HEK293 (cell line): ENCODE measurements around the gene PRPH.

Experiments used
- CTCF ChIP-seq: fragments of 450-650 bp; formaldehyde crosslinking; IDR thresholded peaks from 2 replicates; pipeline ENCODE4 v1.5.1; 2016; ENCODE audit warnings: missing biosample characterization, missing genetic modification characterization
- MYNN ChIP-seq: fragments of 450-650 bp; formaldehyde crosslinking; IDR thresholded peaks from 2 replicates; pipeline ENCODE4 v1.5.1; 2016; ENCODE audit warnings: missing biosample characterization, missing genetic modification characterization, borderline replicate concordance
- YY1 ChIP-seq: fragments of 450-650 bp; formaldehyde crosslinking; IDR thresholded peaks from 2 replicates; pipeline ENCODE4 v1.5.1; 2018; ENCODE audit warnings: missing biosample characterization, missing genetic modification characterization
- ZEB2 ChIP-seq: fragments of 450-650 bp; formaldehyde crosslinking; IDR thresholded peaks from 2 replicates; pipeline ENCODE4 v1.5.1; 2016; ENCODE audit warnings: missing biosample characterization, missing genetic modification characterization
- ZFP41 ChIP-seq: fragments of 450-650 bp; formaldehyde crosslinking; IDR thresholded peaks from 2 replicates; pipeline ENCODE4 v1.5.1; 2016; ENCODE audit warnings: missing biosample characterization, missing genetic modification characterization, borderline replicate concordance
- ZNF239 ChIP-seq: fragments of 450-650 bp; formaldehyde crosslinking; IDR thresholded peaks from 2 replicates; pipeline ENCODE4 v1.5.1; 2016; ENCODE audit warnings: missing biosample characterization, missing genetic modification characterization
- ZNF274 ChIP-seq, 2 experiments: fragments of 200-500 bp in 1 of 2; fragments of 450-650 bp in 1 of 2; sonication (Bioruptor generic) in 1 of 2; formaldehyde crosslinking in 1 of 2; IDR thresholded peaks; 2 replicates each; pipeline versions ENCODE4 v1.5.1 to v1.6.1; 2014 to 2016; ENCODE audit warnings: borderline replicate concordance in 1 of 2, inconsistent platforms in 1 of 2, low read length in 1 of 2, missing biosample characterization in 1 of 2, missing genetic modification characterization in 1 of 2
- ZNF302 ChIP-seq: fragments of 450-650 bp; formaldehyde crosslinking; IDR thresholded peaks from 2 replicates; pipeline ENCODE4 v1.5.1; 2016; ENCODE audit warnings: missing biosample characterization, missing genetic modification characterization, low read depth
- ZNF707 ChIP-seq: fragments of 450-650 bp; formaldehyde crosslinking; IDR thresholded peaks from 2 replicates; pipeline ENCODE4 v1.5.1; 2016; ENCODE audit warnings: missing biosample characterization, missing genetic modification characterization
- ZNF777 ChIP-seq: fragments of 450-650 bp; formaldehyde crosslinking; IDR thresholded peaks from 2 replicates; pipeline ENCODE4 v1.5.1; 2017; ENCODE audit warnings: missing biosample characterization, missing genetic modification characterization, borderline replicate concordance

- TF ChIP-seq CTCF (tag by site-specific recombination) (no peak), MYNN (no peak), ZFP41 (tag by site-specific recombination) (no peak), ZNF302 (tag by site-specific recombination) (no peak), ZNF239 (tag by site-specific recombination) (no peak), ZNF707 (no peak), ZNF777 (no peak), ZEB2 (no peak), YY1 (tag by site-specific recombination) (no peak), ZNF274 (IDR thresholded peaks at IDR 0.05; ENCODE audit: low read length) (no peak), ZNF274 (tag by site-specific recombination; IDR thresholded peaks at IDR 0.05; ENCODE audit: borderline replicate concordance) (no peak)
Measured at GRCh38 chr12:49330631-49331379, 35.9 kb downstream of the PRPH start.
